ENCODE data around the gene GALNTL6.
"Not testable (repeated sequence)": the region's sequence is repeated elsewhere in the genome, so short reads cannot be mapped to it uniquely, and the experiment has no call there.

- TF ChIP-seq CTCF, POLR2AphosphoS5, POLR2A, EP300 (IDR thresholded peaks at IDR 0.05): not testable (repeated sequence)
Observed at GRCh38 chr4:172733645-172734044, 920.4 kb downstream of the GALNTL6 start.
